Fibroblast of the aortic adventitia (primary cell): Measurements from ENCODE around the gene NSUN5. TPM values are rescaled to one million over a fixed set of nuclear protein-coding genes. Genes with fewer than 3 reads are reported as not detected.
A peak's percentile ranks its signal among the peaks of the same experiment; 100 is the strongest.
"Not testable (repeated sequence)": the region's sequence is repeated elsewhere in the genome, so short reads cannot be mapped to it uniquely, and the experiment has no call there.

ENCODE experiments used
- DNase-seq: peaks from one replicate; pipeline ENCODE4 v3.0.0-alpha.2; 2010; ENCODE audit warnings: low read depth
- H3K4me3 ChIP-seq: 2 replicates; pipeline ENCODE4 v1.5.1; 2011; ENCODE audit warnings: low read depth, mild to moderate bottlenecking, control low read depth, low read length, moderate library complexity
- CTCF ChIP-seq: IDR thresholded peaks from 2 replicates; pipeline ENCODE4 v1.5.1; 2011; ENCODE audit warnings: mild to moderate bottlenecking, low read length, control low read depth, inconsistent platforms; ENCODE audit not compliant: insufficient read depth
- total RNA-seq: library from RNA; depleted of rRNA; stranded (reverse); fragments of >200 nt; gene quantifications from 2 replicates; pipeline ENCODE4 v1.2.3, GENCODE V29; 2012; ENCODE audit warnings: low replicate concordance

Gene NSUN5
- total RNA-seq, 1 donor, result 16.7 TPM

- TF ChIP-seq CTCF, result no peak
- DNase-seq, result no peak
- H3K4me3 ChIP-seq, result no peak overlapping the region
These were observed 20.1 kb upstream of the NSUN5 start for GRCh38 chr7:73328696-73329095.

GRCh38 chr7:73327922-73328321 is 19.3 kb upstream of the NSUN5 start, which contains the start of the genes FKBP6 and TRIM50:
TSS of gene FKBP6 (plus strand) at chr7:73328161. CDS start at chr7:73328429, 268 bp downstream.
TSS of gene TRIM50 (minus strand) at chr7:73328082. CDS start at chr7:73324787, 3,295 bp downstream.
- not testable (repeated sequence) for DNase-seq, H3K4me3 ChIP-seq

- H3K4me3 ChIP-seq, DNase-seq: not testable (repeated sequence)
These were observed 18.8 kb upstream of the NSUN5 start for GRCh38 chr7:73327449-73327848.

- H3K4me3 ChIP-seq, DNase-seq: not testable (repeated sequence)
These were observed 16.8 kb upstream of the NSUN5 start for GRCh38 chr7:73325424-73325823.

- H3K4me3 ChIP-seq, result peak overlapping the region; percentile 4
- TF ChIP-seq CTCF, result peak; percentile 64
- DNase-seq, result peak; percentile 30
These were observed 15.6 kb upstream of the NSUN5 start for GRCh38 chr7:73324081-73324845.

GRCh38 chr7:73323434-73324080 is 14.9 kb upstream of the NSUN5 start:
- not testable (repeated sequence) for H3K4me3 ChIP-seq, DNase-seq

- DNase-seq, result not testable (repeated sequence)
These were observed 11.4 kb upstream of the NSUN5 start for GRCh38 chr7:73320009-73320408.

GRCh38 chr7:73319541-73319940 is 10.9 kb upstream of the NSUN5 start:
- not testable (repeated sequence) for H3K4me3 ChIP-seq, DNase-seq

More at GRCh38 chr7:73320009-73320408, 11.4 kb upstream of the NSUN5 start:
- H3K4me3 ChIP-seq, result not testable (repeated sequence)

- not testable (repeated sequence) for DNase-seq
These were observed 10.1 kb upstream of the NSUN5 start for GRCh38 chr7:73318656-73319204.

GRCh38 chr7:73316521-73316920 is 7.9 kb upstream of the NSUN5 start:
- no peak for TF ChIP-seq CTCF
- H3K4me3 ChIP-seq, result no peak overlapping the region
- DNase-seq, result no peak

More at GRCh38 chr7:73318656-73319204, 10.1 kb upstream of the NSUN5 start:
- H3K4me3 ChIP-seq, result not testable (repeated sequence)
